NCI-H226 (cell line): ENCODE data around the gene GALNT13.

Experiments
- DNase-seq: peaks from one replicate; pipeline ENCODE4 v3.0.0-alpha.2; 2015

Gene GALNT13

GRCh38 chr2:154489266-154489858 lies 617.6 kb downstream of the GALNT13 start:
- DNase-seq = no peak

GRCh38 chr2:154490530-154490929 lies 618.8 kb downstream of the GALNT13 start:
- no peak for DNase-seq

- no peak for DNase-seq
Measured at GRCh38 chr2:154495455-154495868, 623.7 kb downstream of the GALNT13 start.

DNA sequence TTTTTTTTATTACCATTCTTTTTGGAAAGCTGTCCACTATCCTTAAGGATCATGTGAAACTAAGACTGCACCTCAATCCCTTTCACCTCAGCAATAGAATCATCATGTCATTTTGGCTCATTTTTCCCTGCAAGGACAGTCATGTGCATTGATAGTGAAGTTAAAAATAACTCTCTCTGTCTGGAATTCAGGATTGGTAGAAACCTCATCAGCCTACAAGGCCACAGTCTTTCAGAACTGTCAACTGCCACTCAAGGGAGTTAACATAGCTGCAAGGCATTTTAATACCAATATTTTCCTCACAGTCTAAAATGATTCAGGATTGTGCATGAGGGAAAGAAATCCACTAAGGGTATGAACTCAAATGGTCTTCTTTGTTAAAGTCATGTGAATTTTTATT lies 625.3 kb downstream of the GALNT13 start:
- no peak for DNase-seq
